Measurements from ENCODE around the gene NTN1.

GRCh38 chr17:9037736-9038135, 16.4 kb downstream of the NTN1 start:
- TF ChIP-seq GATA2 (IDR thresholded peaks at IDR 0.05; ENCODE audit: low read depth, low read length) (no peak), GATA3 (IDR thresholded peaks at IDR 0.05; ENCODE audit: low read depth, low read length) (no peak)
